Spleen (tissue), 7 donors: ENCODE results near the gene KLHL33.

ENCODE experiments used
- POLR2A ChIP-seq, 3 donors: fragments of 450-650 bp; IDR thresholded peaks; one replicate each; pipeline ENCODE4 v1.5.1; 2017; ENCODE audit warnings: antibody characterized with exemption in 3 of 3, mild to moderate bottlenecking in 1 of 3
- POLR2AphosphoS5 ChIP-seq, 3 donors: sonication (generic); formaldehyde crosslinking; IDR thresholded peaks; one replicate each; pipeline ENCODE4 v1.5.1; 2017; ENCODE audit warnings: antibody characterized with exemption in 3 of 3
- TF ChIP-seq, protein P1 (sequence below), 11 experiments: fragments of 200-600 bp in 7 of 11; fragments of 450-650 bp in 4 of 11; sonication (generic) in 4 of 11; IDR thresholded peaks in 8 of 11; conservative IDR thresholded peaks in 3 of 11; 1 replicate in 7 of 11; 2 replicates in 4 of 11; pipeline versions ENCODE4 v1.4.0 to v1.8.0; 2016 to 2021; ENCODE audit warnings: antibody characterized with exemption in 11 of 11, inconsistent platforms in 4 of 11, mild to moderate bottlenecking in 1 of 11
- donor health status: DM: no; HTN: no; CAD: no; lungs with moderate emphysema.
- donor health status: DM: no; HTN: no; CAD: no.
- donor health status: DM: no; HTN: no; CAD: no.

DNA sequence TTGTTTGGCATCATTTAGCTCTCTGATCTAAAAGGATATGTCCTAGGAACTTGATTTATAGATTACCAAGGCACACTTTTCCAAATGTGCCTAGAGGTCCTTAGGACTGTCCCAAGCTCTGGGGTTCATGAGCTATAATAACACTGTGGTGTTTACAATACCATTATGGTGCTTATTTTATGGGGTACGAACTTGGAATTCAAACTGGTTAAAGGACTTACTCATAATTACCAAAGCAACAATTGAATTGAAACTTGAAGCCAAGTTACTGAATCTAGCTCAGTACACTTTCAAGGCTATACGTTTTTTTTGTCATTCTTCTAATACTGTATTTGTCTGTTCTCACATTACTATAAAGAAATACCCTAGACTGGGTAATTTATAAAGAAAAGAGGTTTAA lies 13.1 kb downstream of the KLHL33 start:
- TF ChIP-seq, protein P1, sequence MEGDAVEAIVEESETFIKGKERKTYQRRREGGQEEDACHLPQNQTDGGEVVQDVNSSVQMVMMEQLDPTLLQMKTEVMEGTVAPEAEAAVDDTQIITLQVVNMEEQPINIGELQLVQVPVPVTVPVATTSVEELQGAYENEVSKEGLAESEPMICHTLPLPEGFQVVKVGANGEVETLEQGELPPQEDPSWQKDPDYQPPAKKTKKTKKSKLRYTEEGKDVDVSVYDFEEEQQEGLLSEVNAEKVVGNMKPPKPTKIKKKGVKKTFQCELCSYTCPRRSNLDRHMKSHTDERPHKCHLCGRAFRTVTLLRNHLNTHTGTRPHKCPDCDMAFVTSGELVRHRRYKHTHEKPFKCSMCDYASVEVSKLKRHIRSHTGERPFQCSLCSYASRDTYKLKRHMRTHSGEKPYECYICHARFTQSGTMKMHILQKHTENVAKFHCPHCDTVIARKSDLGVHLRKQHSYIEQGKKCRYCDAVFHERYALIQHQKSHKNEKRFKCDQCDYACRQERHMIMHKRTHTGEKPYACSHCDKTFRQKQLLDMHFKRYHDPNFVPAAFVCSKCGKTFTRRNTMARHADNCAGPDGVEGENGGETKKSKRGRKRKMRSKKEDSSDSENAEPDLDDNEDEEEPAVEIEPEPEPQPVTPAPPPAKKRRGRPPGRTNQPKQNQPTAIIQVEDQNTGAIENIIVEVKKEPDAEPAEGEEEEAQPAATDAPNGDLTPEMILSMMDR (IDR thresholded peaks at IDR 0.05 in 8 of 11, conservative IDR thresholded peaks at IDR 0.05 in 3 of 11), result no peak
- TF ChIP-seq POLR2AphosphoS5 (IDR thresholded peaks at IDR 0.05) (no peak), POLR2A (IDR thresholded peaks at IDR 0.05) (no peak)
